ENCODE results near the gene NFKB1.

Gene NFKB1

GRCh38 chr4:102541697-102542096 lies 40.5 kb downstream of the NFKB1 start:
- in situ Hi-C loops (cut with MboI; ENCODE audit: low sequenced_read_pairs, unreplicated experiment) = no loop called here
- no peak for DNase-seq (ENCODE audit: low spot score)
- peak; percentile 24 for TF ChIP-seq CTCF (IDR thresholded peaks at IDR 0.05; ENCODE audit: borderline replicate concordance, control extremely low read depth, extremely low read depth, insufficient read depth, missing control alignments)

- no peak for DNase-seq (ENCODE audit: low spot score)
- no peak for TF ChIP-seq CTCF (IDR thresholded peaks at IDR 0.05; ENCODE audit: borderline replicate concordance, control extremely low read depth, extremely low read depth, insufficient read depth, missing control alignments)
- in situ Hi-C loops (cut with MboI; ENCODE audit: low sequenced_read_pairs, unreplicated experiment) = no loop called here
Measured at GRCh38 chr4:102543030-102543928, 42.1 kb downstream of the NFKB1 start.

GRCh38 chr4:102546635-102547034 lies 45.5 kb downstream of the NFKB1 start:
- DNase-seq (ENCODE audit: low spot score) = no peak
- in situ Hi-C loops (cut with MboI; ENCODE audit: low sequenced_read_pairs, unreplicated experiment) = no loop called here
- no peak for TF ChIP-seq CTCF (IDR thresholded peaks at IDR 0.05; ENCODE audit: borderline replicate concordance, control extremely low read depth, extremely low read depth, insufficient read depth, missing control alignments)

- no peak for TF ChIP-seq CTCF (IDR thresholded peaks at IDR 0.05; ENCODE audit: borderline replicate concordance, control extremely low read depth, extremely low read depth, insufficient read depth, missing control alignments)
- no peak for DNase-seq (ENCODE audit: low spot score)
- in situ Hi-C loops (cut with MboI; ENCODE audit: low sequenced_read_pairs, unreplicated experiment) = no loop called here
Measured at GRCh38 chr4:102547973-102548372, 46.8 kb downstream of the NFKB1 start.

GRCh38 chr4:102551958-102552565 lies 50.9 kb downstream of the NFKB1 start:
- TF ChIP-seq CTCF (IDR thresholded peaks at IDR 0.05; ENCODE audit: borderline replicate concordance, control extremely low read depth, extremely low read depth, insufficient read depth, missing control alignments) = no peak
- DNase-seq (ENCODE audit: low spot score) = no peak
- in situ Hi-C loops (cut with MboI; ENCODE audit: low sequenced_read_pairs, unreplicated experiment) = no loop called here

- no peak for DNase-seq (ENCODE audit: low spot score)
- in situ Hi-C loops (cut with MboI; ENCODE audit: low sequenced_read_pairs, unreplicated experiment) = no loop called here
- TF ChIP-seq CTCF (IDR thresholded peaks at IDR 0.05; ENCODE audit: borderline replicate concordance, control extremely low read depth, extremely low read depth, insufficient read depth, missing control alignments) = no peak
Measured at GRCh38 chr4:102552781-102553180, 51.6 kb downstream of the NFKB1 start.

All from GM13976 (cell line).